DOHH2 (cell line): Measurements from ENCODE around the gene PCSK1N.

Experiments
- EZH2phosphoT487 ChIP-seq: fragments of 200-600 bp; sonication (generic); IDR thresholded peaks from 2 replicates; pipeline ENCODE4 v1.6.1; 2017; ENCODE audit warnings: borderline replicate concordance, mild to moderate bottlenecking, antibody characterized with exemption, low read length, moderate library complexity, mixed read lengths
- TF ChIP-seq, protein P1 (sequence below): fragments of 200-600 bp; sonication (generic); IDR thresholded peaks from one replicate; pipeline ENCODE4 v1.5.1; 2014; ENCODE audit warnings: antibody characterized with exemption, mild to moderate bottlenecking, low read depth, low read length; ENCODE audit not compliant: poor library complexity, severe bottlenecking

DNA sequence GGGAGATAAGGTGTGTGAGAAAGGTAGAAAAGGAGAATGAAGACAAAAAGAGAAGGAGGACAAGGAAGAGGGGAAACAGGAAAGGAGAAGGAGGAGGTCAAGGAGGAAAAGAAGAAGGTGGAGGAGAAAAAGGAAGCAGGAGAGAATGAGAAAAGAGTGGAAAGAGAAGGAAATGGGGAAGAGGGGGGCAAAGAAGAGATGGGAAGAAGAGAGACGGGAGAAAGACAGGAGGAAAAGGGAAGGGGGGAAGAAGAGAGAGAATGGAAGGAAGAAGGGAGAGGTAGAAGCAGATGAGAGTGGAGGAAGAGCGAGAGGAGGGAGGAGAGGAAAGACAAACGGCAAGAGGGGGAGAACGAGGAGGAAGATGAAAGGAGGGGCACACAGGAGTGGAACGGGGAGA, 44.9 kb downstream of the PCSK1N start:
- TF ChIP-seq, protein P1, sequence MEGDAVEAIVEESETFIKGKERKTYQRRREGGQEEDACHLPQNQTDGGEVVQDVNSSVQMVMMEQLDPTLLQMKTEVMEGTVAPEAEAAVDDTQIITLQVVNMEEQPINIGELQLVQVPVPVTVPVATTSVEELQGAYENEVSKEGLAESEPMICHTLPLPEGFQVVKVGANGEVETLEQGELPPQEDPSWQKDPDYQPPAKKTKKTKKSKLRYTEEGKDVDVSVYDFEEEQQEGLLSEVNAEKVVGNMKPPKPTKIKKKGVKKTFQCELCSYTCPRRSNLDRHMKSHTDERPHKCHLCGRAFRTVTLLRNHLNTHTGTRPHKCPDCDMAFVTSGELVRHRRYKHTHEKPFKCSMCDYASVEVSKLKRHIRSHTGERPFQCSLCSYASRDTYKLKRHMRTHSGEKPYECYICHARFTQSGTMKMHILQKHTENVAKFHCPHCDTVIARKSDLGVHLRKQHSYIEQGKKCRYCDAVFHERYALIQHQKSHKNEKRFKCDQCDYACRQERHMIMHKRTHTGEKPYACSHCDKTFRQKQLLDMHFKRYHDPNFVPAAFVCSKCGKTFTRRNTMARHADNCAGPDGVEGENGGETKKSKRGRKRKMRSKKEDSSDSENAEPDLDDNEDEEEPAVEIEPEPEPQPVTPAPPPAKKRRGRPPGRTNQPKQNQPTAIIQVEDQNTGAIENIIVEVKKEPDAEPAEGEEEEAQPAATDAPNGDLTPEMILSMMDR: no peak
- TF ChIP-seq EZH2phosphoT487: no peak
